Caco-2 (cell line): Measurements from ENCODE around the gene HNF1B. TPM values are rescaled to one million over a fixed set of nuclear protein-coding genes. Genes with fewer than 3 reads are reported as not detected.

Experiments
- BruUV-seq: library from RNA; stranded (reverse); fragments of 400-500 nt; replicated peaks from 2 replicates; lab custom pipeline; 2021; lab: Mats Ljungman, UMichigan
- CTCF ChIA-PET: fragments of 300-600 bp; sonication (Branson Sonifier 250); formaldehyde crosslinking; loops from one replicate; lab custom pipeline; 2022; ENCODE audit warnings: antibody characterized with exemption; lab: Charles Lee
- POLR2A ChIA-PET: fragments of 300-600 bp; sonication (Branson Sonifier 250); formaldehyde crosslinking; loops from one replicate; lab custom pipeline; 2022; ENCODE audit warnings: antibody characterized with exemption; lab: Charles Lee
- DNase-seq, 2 experiments: peaks; one replicate each; pipeline versions ENCODE4 v3.0.0 to v3.0.0-alpha.2; 2020 to 2022
- H3K27me3 ChIP-seq: replicated peaks from 2 replicates; pipeline ENCODE4 v1.6.0; 2011; ENCODE audit warnings: low read length; ENCODE audit not compliant: control insufficient read depth, insufficient read depth
- H3K36me3 ChIP-seq: 2 replicates; pipeline ENCODE4 v1.5.1; 2011; ENCODE audit warnings: low read length; ENCODE audit not compliant: control insufficient read depth, insufficient read depth
- H3K4me1 ChIP-seq: fragments of 250-450 bp; sonication (Bioruptor Pico); 2 replicates; pipeline ENCODE4 v1.5.1; 2020; ENCODE audit warnings: mild to moderate bottlenecking
- H3K4me3 ChIP-seq: 2 replicates; pipeline ENCODE4 v1.5.1; 2011; ENCODE audit warnings: low read depth, mild to moderate bottlenecking, control low read depth, low read length
- H3K9me3 ChIP-seq: fragments of 250-450 bp; sonication (Bioruptor Pico); 2 replicates; pipeline ENCODE4 v1.5.1; 2020; ENCODE audit warnings: mild to moderate bottlenecking, moderate library complexity
- H3K27ac Mint-ChIP-seq: one replicate; pipeline ENCODE4 v1.8.0; 2022; ENCODE audit warnings: mixed read lengths; ENCODE audit not compliant: unreplicated experiment
- H3K27me3 Mint-ChIP-seq: one replicate; pipeline ENCODE4 v1.8.0; 2022; ENCODE audit warnings: mixed read lengths; ENCODE audit not compliant: insufficient read depth, unreplicated experiment
- H3K36me3 Mint-ChIP-seq: one replicate; pipeline ENCODE4 v1.8.0; 2022; ENCODE audit warnings: mild to moderate bottlenecking, mixed read lengths; ENCODE audit not compliant: insufficient read depth, unreplicated experiment
- H3K4me1 Mint-ChIP-seq: one replicate; pipeline ENCODE4 v1.8.0; 2022; ENCODE audit warnings: low read depth, mixed read lengths; ENCODE audit not compliant: unreplicated experiment
- H3K4me3 Mint-ChIP-seq: one replicate; pipeline ENCODE4 v1.8.0; 2022; ENCODE audit warnings: mild to moderate bottlenecking, moderate library complexity, mixed read lengths; ENCODE audit not compliant: unreplicated experiment
- H3K9me3 Mint-ChIP-seq: one replicate; pipeline ENCODE4 v1.8.0; 2022; ENCODE audit warnings: mixed read lengths; ENCODE audit not compliant: unreplicated experiment
- intact Hi-C: fragments of 100-400 bp; cut with micrococcal nuclease; formaldehyde crosslinking; loops from one replicate; pipeline ENCODE4 v1.10.0; 2022; ENCODE audit not compliant: unreplicated experiment
- total RNA-seq: library from RNA; stranded (reverse); gene quantifications from 2 replicates; pipeline ENCODE4 v1.2.3, GENCODE V29; 2022
- TF ChIP-seq, protein P1 (sequence below), 2 experiments: fragments of 200-600 bp in 1 of 2; IDR thresholded peaks; 1 replicate in 1 of 2; 2 replicates in 1 of 2; pipeline versions ENCODE4 v1.5.1 to v1.8.0; 2011 to 2022; ENCODE audit warnings: antibody characterized with exemption in 1 of 2, control low read depth in 1 of 2, inconsistent platforms in 1 of 2, low read depth in 1 of 2, low read length in 1 of 2, mild to moderate bottlenecking in 1 of 2, moderate library complexity in 1 of 2; ENCODE audit not compliant: insufficient read depth in 1 of 2, severe bottlenecking in 1 of 2, unreplicated experiment in 1 of 2

The HNF1B gene
- total RNA-seq, 1 experiment from 2014 or later, result 36.9 TPM

GRCh38 chr17:37643869-37644268 lies 101.0 kb downstream of the HNF1B start:
- Mint-ChIP-seq H3K4me1 (peaks cover 41% of the 10 kb centered on the region), H3K4me3 (peak overlapping the region; percentile 92), H3K36me3 (peaks cover 42% of the 10 kb centered on the region), H3K9me3 (no peaks in the 10 kb centered on the region), H3K27ac (peak overlapping the region; percentile 65), H3K27me3 (no peaks in the 10 kb centered on the region)
- TF ChIP-seq, protein P1, sequence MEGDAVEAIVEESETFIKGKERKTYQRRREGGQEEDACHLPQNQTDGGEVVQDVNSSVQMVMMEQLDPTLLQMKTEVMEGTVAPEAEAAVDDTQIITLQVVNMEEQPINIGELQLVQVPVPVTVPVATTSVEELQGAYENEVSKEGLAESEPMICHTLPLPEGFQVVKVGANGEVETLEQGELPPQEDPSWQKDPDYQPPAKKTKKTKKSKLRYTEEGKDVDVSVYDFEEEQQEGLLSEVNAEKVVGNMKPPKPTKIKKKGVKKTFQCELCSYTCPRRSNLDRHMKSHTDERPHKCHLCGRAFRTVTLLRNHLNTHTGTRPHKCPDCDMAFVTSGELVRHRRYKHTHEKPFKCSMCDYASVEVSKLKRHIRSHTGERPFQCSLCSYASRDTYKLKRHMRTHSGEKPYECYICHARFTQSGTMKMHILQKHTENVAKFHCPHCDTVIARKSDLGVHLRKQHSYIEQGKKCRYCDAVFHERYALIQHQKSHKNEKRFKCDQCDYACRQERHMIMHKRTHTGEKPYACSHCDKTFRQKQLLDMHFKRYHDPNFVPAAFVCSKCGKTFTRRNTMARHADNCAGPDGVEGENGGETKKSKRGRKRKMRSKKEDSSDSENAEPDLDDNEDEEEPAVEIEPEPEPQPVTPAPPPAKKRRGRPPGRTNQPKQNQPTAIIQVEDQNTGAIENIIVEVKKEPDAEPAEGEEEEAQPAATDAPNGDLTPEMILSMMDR (IDR thresholded peaks at IDR 0.05; ENCODE audit: insufficient read depth in 1 of 2, low read depth in 1 of 2, low read length in 1 of 2, severe bottlenecking in 1 of 2, unreplicated experiment in 1 of 2), result no peak
- H3K27me3 ChIP-seq, result no peaks in the 10 kb centered on the region
- no peaks in the 10 kb centered on the region for H3K36me3 ChIP-seq
- CTCF ChIA-PET, result interaction anchor here (1.0 to 1.1 kb wide), 2 partner anchors 27 to 42 kb away, joined by 3 to 4 read pairs; no protein-coding TSS in a partner anchor
- no peaks in the 10 kb centered on the region for H3K9me3 ChIP-seq
- POLR2A ChIA-PET, result interaction anchor here (1.0 to 1.2 kb wide), 4 partner anchors 27 to 154 kb away, joined by 3 to 5 read pairs (median 4); partner anchors contain the start of genes DUSP14, HNF1B and SYNRG
- peak overlapping the region; percentile 88 for H3K4me3 ChIP-seq
- intact Hi-C loops, result loop anchor here (1.0 kb wide), 1 partner anchor 45 kb away; no protein-coding TSS in a partner anchor
- H3K4me1 ChIP-seq, result peaks cover 17% of the 10 kb centered on the region
- peak; percentile 66 to 75 for DNase-seq
- BruUV-seq, result TSS peak; percentile 62

DNA sequence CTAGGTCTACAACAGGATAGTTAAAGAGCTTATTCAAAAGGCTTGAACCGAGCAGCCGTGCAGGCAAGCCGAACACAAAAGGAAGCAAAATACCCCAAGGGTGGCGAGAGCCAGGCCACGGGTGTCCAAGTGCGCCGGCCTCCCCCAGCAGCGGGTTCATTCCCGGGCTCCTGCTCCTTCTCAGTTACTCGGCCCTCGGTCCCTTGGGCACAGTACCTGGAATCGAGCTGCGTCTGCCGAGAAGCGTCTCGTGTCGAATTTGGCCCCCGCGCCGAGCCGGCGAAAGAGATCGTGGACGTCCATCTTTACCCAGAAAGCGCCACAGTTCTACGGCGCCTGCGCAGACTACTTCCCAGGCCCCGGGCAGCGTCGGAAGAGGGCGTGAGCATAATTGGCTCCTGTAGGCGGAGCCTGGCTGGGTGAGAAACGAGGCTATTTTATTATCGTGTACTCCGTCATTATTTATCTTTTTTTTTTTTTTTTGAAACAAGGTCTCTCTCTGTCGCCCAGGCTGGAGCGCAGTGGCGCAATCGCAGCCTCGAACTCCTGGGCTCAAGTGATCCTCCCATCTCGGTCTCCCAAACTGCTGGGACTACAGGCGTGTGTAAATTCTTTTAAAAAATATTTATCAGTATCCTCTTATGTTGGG lies 101.6 kb downstream of the HNF1B start, which contains the start of gene DDX52:
Gene DDX52, minus strand, starts transcription at position 329 of the 649 bp plus-strand sequence. Its CDS starts 26 bp downstream, at position 303.
- POLR2A ChIA-PET, result interaction anchor here (1.0 kb wide), 1 partner anchor 101 kb away, joined by 5 read pairs; the partner anchor contains the start of gene HNF1B
- intact Hi-C loops, result no loop called here
- CTCF ChIA-PET, result no interaction called here

GRCh38 chr17:37642681-37643080 lies 102.2 kb downstream of the HNF1B start:
- no peaks in the 10 kb centered on the region for H3K9me3 Mint-ChIP-seq
- peaks cover 17% of the 10 kb centered on the region for H3K4me1 ChIP-seq
- peak overlapping the region; percentile 92 for H3K4me3 Mint-ChIP-seq
- peaks cover 53% of the 10 kb centered on the region for H3K36me3 Mint-ChIP-seq
- H3K4me3 ChIP-seq, result peak overlapping the region; percentile 88
- H3K27me3 ChIP-seq, result no peaks in the 10 kb centered on the region
- H3K4me1 Mint-ChIP-seq, result peaks cover 41% of the 10 kb centered on the region
- POLR2A ChIA-PET, result no interaction called here
- H3K27me3 Mint-ChIP-seq, result no peaks in the 10 kb centered on the region
- TSS peak; percentile 64 for BruUV-seq
- CTCF ChIA-PET, result no interaction called here
- peak in 1 of 2 experiments; percentile 12 for DNase-seq
- TF ChIP-seq, protein P1 (IDR thresholded peaks at IDR 0.05; ENCODE audit: insufficient read depth in 1 of 2, low read depth in 1 of 2, low read length in 1 of 2, severe bottlenecking in 1 of 2, unreplicated experiment in 1 of 2), result no peak
- intact Hi-C loops, result no loop called here
- no peaks in the 10 kb centered on the region for H3K9me3 ChIP-seq
- H3K27ac Mint-ChIP-seq, result peak overlapping the region; percentile 65
- H3K36me3 ChIP-seq, result no peaks in the 10 kb centered on the region; the same call in 1 of the 2 replicates

More for the DNA sequence above, 101.6 kb downstream of the HNF1B start, which contains the start of gene DDX52:
- Histone ChIP-seq H3K9me3 (no peaks in the 10 kb centered on the region), H3K4me1 (peaks cover 17% of the 10 kb centered on the region), H3K36me3 (no peaks in the 10 kb centered on the region), H3K4me3 (peak within 1 kb of the TSS; percentile 88), H3K27me3 (no peaks in the 10 kb centered on the region)
- Mint-ChIP-seq H3K9me3 (no peaks in the 10 kb centered on the region), H3K4me1 (peaks cover 41% of the 10 kb centered on the region), H3K36me3 (peaks cover 48% of the 10 kb centered on the region), H3K27ac (peak within 1 kb of the TSS; percentile 65), H3K4me3 (peak within 1 kb of the TSS; percentile 92), H3K27me3 (no peaks in the 10 kb centered on the region)
- TF ChIP-seq, protein P1 (IDR thresholded peaks at IDR 0.05; ENCODE audit: insufficient read depth in 1 of 2, low read depth in 1 of 2, low read length in 1 of 2, severe bottlenecking in 1 of 2, unreplicated experiment in 1 of 2), result peak in 1 of 2 experiments; percentile 31
- peak; percentile 94 to 95 for DNase-seq
- BruUV-seq, result no TSS peak
